Osteocyte (in vitro differentiated cells): Measurements from ENCODE around the gene U2SURP. TPM values are rescaled to one million over a fixed set of nuclear protein-coding genes. Genes with fewer than 3 reads are reported as not detected.

Source experiments
- DNase-seq: peaks from one replicate; pipeline ENCODE4 v3.0.0; 2021; ENCODE audit warnings: mixed read lengths; ENCODE audit not compliant: unreplicated experiment; ENCODE audit errors: extremely low spot score
- H3K27ac Mint-ChIP-seq: one replicate; pipeline ENCODE4 v1.8.0; 2021; ENCODE audit warnings: mild to moderate bottlenecking, mixed read lengths; ENCODE audit not compliant: unreplicated experiment
- H3K27me3 Mint-ChIP-seq: one replicate; pipeline ENCODE4 v1.8.0; 2021; ENCODE audit warnings: mixed read lengths; ENCODE audit not compliant: unreplicated experiment
- H3K36me3 Mint-ChIP-seq: one replicate; pipeline ENCODE4 v1.8.0; 2021; ENCODE audit warnings: mixed read lengths; ENCODE audit not compliant: unreplicated experiment
- H3K4me1 Mint-ChIP-seq: one replicate; pipeline ENCODE4 v1.8.0; 2021; ENCODE audit warnings: mixed read lengths; ENCODE audit not compliant: unreplicated experiment
- H3K4me3 Mint-ChIP-seq: one replicate; pipeline ENCODE4 v1.8.0; 2021; ENCODE audit warnings: mild to moderate bottlenecking, moderate library complexity, mixed read lengths; ENCODE audit not compliant: unreplicated experiment
- H3K9me3 Mint-ChIP-seq: one replicate; pipeline ENCODE4 v1.8.0; 2021; ENCODE audit warnings: mixed read lengths; ENCODE audit not compliant: unreplicated experiment
- total RNA-seq: library from RNA; stranded (reverse); gene quantifications from 2 replicates; pipeline ENCODE4 v1.2.1, GENCODE V29; 2021
- TF ChIP-seq, protein P1 (sequence below): fragments of 200-600 bp; sonication (generic); IDR thresholded peaks from 2 replicates; pipeline ENCODE4 v1.5.0; 2021; ENCODE audit warnings: antibody characterized with exemption, mild to moderate bottlenecking, moderate library complexity

Gene U2SURP
- total RNA-seq, 1 donor from 2014 or later, result 88.8 TPM

DNA sequence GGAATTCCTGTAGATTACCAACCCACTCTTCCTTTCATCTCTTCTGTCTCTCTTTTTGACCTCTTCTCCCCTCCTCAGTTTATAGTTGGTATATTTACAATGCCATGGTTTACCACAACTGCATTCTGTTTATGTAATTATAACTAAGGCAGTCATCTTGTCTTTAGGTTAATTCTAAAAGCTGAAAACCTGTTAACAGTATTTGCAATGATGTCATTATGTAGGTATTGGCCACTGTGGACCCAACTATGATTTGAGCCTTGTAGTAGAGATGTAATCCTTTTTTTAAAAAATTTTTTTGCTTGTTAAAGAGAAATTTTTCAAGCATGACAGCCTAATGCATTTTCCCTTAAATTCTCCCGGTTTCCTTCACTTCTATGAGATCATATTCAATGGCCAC lies 87.5 kb downstream of the U2SURP start:
- TF ChIP-seq, protein P1, sequence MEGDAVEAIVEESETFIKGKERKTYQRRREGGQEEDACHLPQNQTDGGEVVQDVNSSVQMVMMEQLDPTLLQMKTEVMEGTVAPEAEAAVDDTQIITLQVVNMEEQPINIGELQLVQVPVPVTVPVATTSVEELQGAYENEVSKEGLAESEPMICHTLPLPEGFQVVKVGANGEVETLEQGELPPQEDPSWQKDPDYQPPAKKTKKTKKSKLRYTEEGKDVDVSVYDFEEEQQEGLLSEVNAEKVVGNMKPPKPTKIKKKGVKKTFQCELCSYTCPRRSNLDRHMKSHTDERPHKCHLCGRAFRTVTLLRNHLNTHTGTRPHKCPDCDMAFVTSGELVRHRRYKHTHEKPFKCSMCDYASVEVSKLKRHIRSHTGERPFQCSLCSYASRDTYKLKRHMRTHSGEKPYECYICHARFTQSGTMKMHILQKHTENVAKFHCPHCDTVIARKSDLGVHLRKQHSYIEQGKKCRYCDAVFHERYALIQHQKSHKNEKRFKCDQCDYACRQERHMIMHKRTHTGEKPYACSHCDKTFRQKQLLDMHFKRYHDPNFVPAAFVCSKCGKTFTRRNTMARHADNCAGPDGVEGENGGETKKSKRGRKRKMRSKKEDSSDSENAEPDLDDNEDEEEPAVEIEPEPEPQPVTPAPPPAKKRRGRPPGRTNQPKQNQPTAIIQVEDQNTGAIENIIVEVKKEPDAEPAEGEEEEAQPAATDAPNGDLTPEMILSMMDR, result no peak
- Mint-ChIP-seq H3K9me3 (no peaks in the 10 kb centered on the region), H3K4me3 (no peak overlapping the region)

DNA sequence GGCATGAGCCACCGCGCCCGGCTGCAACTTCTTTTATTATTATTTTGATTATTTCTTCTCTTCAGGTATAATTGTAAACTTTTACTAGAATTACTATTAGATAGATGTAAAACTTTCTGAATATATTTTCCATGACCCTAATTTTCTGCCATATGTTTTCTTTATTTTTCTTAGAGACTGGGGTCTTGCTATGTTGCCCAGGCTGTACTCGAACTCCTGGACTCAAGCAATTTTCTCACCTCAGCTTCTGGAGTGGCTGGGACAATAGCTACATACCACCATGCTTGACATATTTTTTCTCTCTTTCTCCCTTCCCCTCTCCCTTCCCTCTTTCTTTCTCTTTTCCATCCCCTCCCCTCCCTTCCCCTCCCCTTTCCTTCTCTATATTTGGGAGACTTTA lies 88.6 kb downstream of the U2SURP start:
- TF ChIP-seq, protein P1, result no peak
- DNase-seq, result no peak
- Mint-ChIP-seq H3K4me1 (peaks cover 4% of the 10 kb centered on the region), H3K36me3 (no peaks in the 10 kb centered on the region), H3K27me3 (no peaks in the 10 kb centered on the region), H3K4me3 (no peak overlapping the region), H3K27ac (no peak overlapping the region), H3K9me3 (no peaks in the 10 kb centered on the region)

More for the DNA sequence above, 87.5 kb downstream of the U2SURP start:
- no peak overlapping the region for H3K27ac Mint-ChIP-seq
- no peak for DNase-seq
- H3K27me3 Mint-ChIP-seq, result no peaks in the 10 kb centered on the region
- no peaks in the 10 kb centered on the region for H3K36me3 Mint-ChIP-seq
- peaks cover 8% of the 10 kb centered on the region for H3K4me1 Mint-ChIP-seq

DNA sequence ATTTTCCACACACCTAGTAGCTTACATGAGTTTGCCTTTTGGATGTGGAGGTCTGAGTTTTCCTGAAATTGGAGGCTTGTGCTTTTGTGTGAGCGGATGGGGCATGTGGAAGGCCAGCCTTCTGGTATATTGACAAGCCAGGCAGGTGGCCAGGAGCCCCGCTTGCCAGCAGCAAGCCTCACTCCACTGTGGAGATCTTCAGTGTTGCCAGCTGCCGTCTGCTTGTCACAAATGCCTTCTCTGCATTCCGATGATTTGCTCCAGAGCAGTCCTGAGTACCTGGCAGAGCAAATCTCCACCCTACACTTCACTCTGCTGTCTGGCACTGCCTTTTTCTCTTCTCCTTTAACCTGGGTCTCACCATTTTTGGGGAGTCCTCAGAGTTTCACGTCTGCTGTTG lies 89.1 kb downstream of the U2SURP start:
- Mint-ChIP-seq H3K27me3 (no peaks in the 10 kb centered on the region), H3K4me1 (no peaks in the 10 kb centered on the region), H3K36me3 (no peaks in the 10 kb centered on the region), H3K9me3 (no peaks in the 10 kb centered on the region), H3K4me3 (no peak overlapping the region), H3K27ac (no peak overlapping the region)
- DNase-seq, result no peak
- TF ChIP-seq, protein P1, result no peak

DNA sequence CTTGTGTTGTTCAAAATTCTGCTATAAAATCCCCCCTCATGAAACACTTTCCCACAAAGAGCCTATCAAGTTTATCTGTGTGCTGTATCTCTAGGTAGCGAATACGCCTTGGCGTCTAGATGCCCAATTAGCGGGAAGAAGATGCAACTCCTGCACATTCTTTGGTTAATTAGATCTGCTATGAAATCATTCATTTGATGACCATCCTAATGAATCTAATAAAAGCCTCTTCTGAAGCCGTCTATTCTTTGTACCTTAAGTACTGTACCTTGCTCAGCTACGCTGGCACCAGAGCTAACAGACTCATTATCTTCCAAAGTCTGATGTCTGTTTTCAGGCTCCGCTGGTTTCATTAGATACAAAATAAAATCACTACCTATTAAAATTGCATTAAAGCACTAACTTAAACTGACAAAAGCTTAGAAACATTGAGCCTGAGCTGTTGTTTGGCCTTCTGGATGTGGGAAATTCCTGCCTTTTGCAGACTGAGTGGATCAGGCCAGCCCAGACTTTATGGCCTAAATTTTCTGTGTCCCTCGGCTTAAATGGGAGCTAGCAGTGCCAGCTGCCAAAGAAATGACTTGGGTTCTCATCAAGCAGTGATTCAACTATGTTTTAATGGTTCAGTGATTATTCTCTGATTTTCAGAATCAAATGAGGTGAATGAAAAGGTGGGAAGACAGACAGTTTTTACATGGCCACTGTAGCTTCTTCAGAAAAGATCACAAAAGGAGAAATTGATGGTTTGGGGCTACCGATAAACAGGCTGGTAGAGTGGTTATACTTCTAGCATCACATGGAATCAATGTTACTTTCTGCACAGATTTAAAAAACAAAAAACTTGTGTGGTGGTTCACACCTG lies 89.8 kb downstream of the U2SURP start:
- no peaks in the 10 kb centered on the region for H3K36me3 Mint-ChIP-seq
- no peak for DNase-seq
- no peak overlapping the region for H3K4me3 Mint-ChIP-seq
- H3K9me3 Mint-ChIP-seq, result no peaks in the 10 kb centered on the region
- TF ChIP-seq, protein P1, result no peak
- no peaks in the 10 kb centered on the region for H3K27me3 Mint-ChIP-seq
- no peaks in the 10 kb centered on the region for H3K4me1 Mint-ChIP-seq
- H3K27ac Mint-ChIP-seq, result no peak overlapping the region

DNA sequence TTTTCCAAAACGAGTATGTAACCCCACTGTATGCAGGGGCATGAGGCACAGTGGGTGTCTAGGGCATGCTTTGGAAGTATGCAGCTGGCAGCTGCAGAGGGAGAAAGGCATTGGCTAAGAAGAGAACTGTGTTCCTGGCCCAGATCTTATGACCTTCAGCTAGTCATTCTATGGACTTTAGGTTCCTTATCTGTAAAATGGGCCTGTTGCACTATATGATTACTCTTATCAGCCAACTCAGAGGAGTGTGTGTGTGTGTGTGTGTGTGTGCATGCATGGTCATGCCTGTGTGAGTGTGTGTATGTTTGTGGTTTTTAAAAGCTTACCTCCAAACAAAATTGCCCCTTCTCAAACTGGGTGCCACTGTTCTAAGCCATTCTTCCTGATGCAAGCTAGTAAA lies 90.8 kb downstream of the U2SURP start:
- H3K9me3 Mint-ChIP-seq, result no peaks in the 10 kb centered on the region
- no peak overlapping the region for H3K4me3 Mint-ChIP-seq
- TF ChIP-seq, protein P1, result no peak
- H3K27ac Mint-ChIP-seq, result no peak overlapping the region
- peaks cover 2% of the 10 kb centered on the region for H3K27me3 Mint-ChIP-seq
- no peaks in the 10 kb centered on the region for H3K4me1 Mint-ChIP-seq
- no peaks in the 10 kb centered on the region for H3K36me3 Mint-ChIP-seq
- no peak for DNase-seq
